ENCODE measurements around the gene EIF2B4. TPM values are rescaled to one million over a fixed set of nuclear protein-coding genes. Genes with fewer than 3 reads are reported as not detected.

EIF2B4 gene
- total RNA-seq, 1 experiment from 2014 or later: 32.9 TPM

- peak overlapping the region; percentile 100 for H2AFZ ChIP-seq
- H3K4me1 ChIP-seq (replicated peaks; ENCODE audit: insufficient read depth): peaks cover 27% of the 10 kb centered on the region
- peak overlapping the region; percentile 94 for H3K4me3 ChIP-seq
- H3K36me3 ChIP-seq (ENCODE audit: low read depth): peaks cover 33% of the 10 kb centered on the region
- no peaks in the 10 kb centered on the region for H3K27me3 ChIP-seq (ENCODE audit: insufficient read depth, low read depth)
- H3F3A ChIP-seq (ENCODE audit: insufficient read depth, low read depth): peaks cover 28% of the 10 kb centered on the region
- peak overlapping the region; percentile 17; the same call in 1 of the 2 replicates for H3K27ac ChIP-seq
- BruUV-seq (replicated peaks): TSS peak; percentile 46
- POLR2A ChIA-PET (ENCODE audit: unreplicated experiment): interaction anchor here (0.5 to 0.7 kb wide), 6 partner anchors 9 to 298 kb away, joined by 3 to 33 read pairs (median 3); partner anchors contain the start of genes GTF3C2 and OST4
- peak; percentile 56 to 63 for DNase-seq
- TF ChIP-seq, protein P1, sequence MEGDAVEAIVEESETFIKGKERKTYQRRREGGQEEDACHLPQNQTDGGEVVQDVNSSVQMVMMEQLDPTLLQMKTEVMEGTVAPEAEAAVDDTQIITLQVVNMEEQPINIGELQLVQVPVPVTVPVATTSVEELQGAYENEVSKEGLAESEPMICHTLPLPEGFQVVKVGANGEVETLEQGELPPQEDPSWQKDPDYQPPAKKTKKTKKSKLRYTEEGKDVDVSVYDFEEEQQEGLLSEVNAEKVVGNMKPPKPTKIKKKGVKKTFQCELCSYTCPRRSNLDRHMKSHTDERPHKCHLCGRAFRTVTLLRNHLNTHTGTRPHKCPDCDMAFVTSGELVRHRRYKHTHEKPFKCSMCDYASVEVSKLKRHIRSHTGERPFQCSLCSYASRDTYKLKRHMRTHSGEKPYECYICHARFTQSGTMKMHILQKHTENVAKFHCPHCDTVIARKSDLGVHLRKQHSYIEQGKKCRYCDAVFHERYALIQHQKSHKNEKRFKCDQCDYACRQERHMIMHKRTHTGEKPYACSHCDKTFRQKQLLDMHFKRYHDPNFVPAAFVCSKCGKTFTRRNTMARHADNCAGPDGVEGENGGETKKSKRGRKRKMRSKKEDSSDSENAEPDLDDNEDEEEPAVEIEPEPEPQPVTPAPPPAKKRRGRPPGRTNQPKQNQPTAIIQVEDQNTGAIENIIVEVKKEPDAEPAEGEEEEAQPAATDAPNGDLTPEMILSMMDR (conservative IDR thresholded peaks at IDR 0.05): no peak
- no peak for TF ChIP-seq EZH2 (IDR thresholded peaks at IDR 0.05; ENCODE audit: low read depth)
- intact Hi-C loops (cut with micrococcal nuclease; ENCODE audit: unreplicated experiment): loop anchor here (1.0 to 5.0 kb wide), 4 partner anchors 13 to 272 kb away; partner anchors contain the start of genes GTF3C2 and NRBP1
- H3K9me2 ChIP-seq (ENCODE audit: insufficient read depth): no peaks in the 10 kb centered on the region
- peak overlapping the region; percentile 94 for H3K4me2 ChIP-seq
- H3K79me2 ChIP-seq (ENCODE audit: low read depth): peaks cover 45% of the 10 kb centered on the region
- H4K20me1 ChIP-seq (ENCODE audit: insufficient read depth): peaks cover 5% of the 10 kb centered on the region
- no peaks in the 10 kb centered on the region for H3K9me3 ChIP-seq (ENCODE audit: insufficient read depth, low read depth)
- CTCF ChIA-PET: interaction anchor here (0.5 to 1.2 kb wide), 3 partner anchors 9 to 107 kb away, joined by 3 to 7 read pairs (median 5); partner anchors contain the start of gene GTF3C2
Measured at GRCh38 chr2:27369471-27370025, 590 bp downstream of the EIF2B4 start.

DNA sequence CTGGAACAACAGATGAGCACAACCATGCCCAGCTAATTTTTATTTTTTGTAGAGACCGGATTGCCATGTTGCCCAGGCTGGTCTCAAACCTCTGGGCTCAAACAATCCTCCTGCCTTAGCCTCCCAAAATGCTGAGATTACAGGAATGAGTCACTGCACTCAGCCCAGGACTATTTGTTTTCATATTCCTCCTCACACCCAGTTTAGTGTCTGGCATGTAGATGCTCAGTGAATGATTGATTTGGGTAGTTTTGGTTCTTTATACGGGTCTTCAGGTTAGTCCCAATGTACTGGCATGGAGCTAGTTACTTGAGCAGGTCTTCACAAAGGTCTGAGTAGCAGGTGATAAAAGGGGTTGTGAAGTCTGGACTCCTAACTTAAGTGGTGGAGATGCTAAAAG lies 6.2 kb downstream of the EIF2B4 start:
- no peaks in the 10 kb centered on the region for H4K20me1 ChIP-seq (ENCODE audit: insufficient read depth)
- H3K4me3 ChIP-seq: no peak overlapping the region
- H2AFZ ChIP-seq: no peak overlapping the region
- peaks cover 9% of the 10 kb centered on the region for H3K79me2 ChIP-seq (ENCODE audit: low read depth)
- H3F3A ChIP-seq (ENCODE audit: insufficient read depth, low read depth): peaks cover 43% of the 10 kb centered on the region
- CTCF ChIA-PET: no interaction called here
- H3K4me2 ChIP-seq: no peak overlapping the region
- BruUV-seq (replicated peaks): no TSS peak
- intact Hi-C loops (cut with micrococcal nuclease; ENCODE audit: unreplicated experiment): no loop called here
- TF ChIP-seq EZH2 (IDR thresholded peaks at IDR 0.05; ENCODE audit: low read depth): no peak
- no peak for DNase-seq
- H3K27me3 ChIP-seq (ENCODE audit: insufficient read depth, low read depth): no peaks in the 10 kb centered on the region
- no peaks in the 10 kb centered on the region for H3K9me3 ChIP-seq (ENCODE audit: insufficient read depth, low read depth)
- no peak overlapping the region for H3K27ac ChIP-seq
- H3K36me3 ChIP-seq (ENCODE audit: low read depth): peaks cover 33% of the 10 kb centered on the region
- no peaks in the 10 kb centered on the region for H3K9me2 ChIP-seq (ENCODE audit: insufficient read depth)
- H3K4me1 ChIP-seq (replicated peaks; ENCODE audit: insufficient read depth): peaks cover 3% of the 10 kb centered on the region; the same call in 1 of the 2 replicates
- POLR2A ChIA-PET (ENCODE audit: unreplicated experiment): interaction anchor here (0.6 kb wide), 1 partner anchor 35 kb away, joined by 4 read pairs; no protein-coding TSS in a partner anchor

- Histone ChIP-seq H2AFZ (no peak overlapping the region), H3K79me2 (ENCODE audit: low read depth) (peaks cover 8% of the 10 kb centered on the region), H3K36me3 (ENCODE audit: low read depth) (peaks cover 27% of the 10 kb centered on the region), H3K27ac (no peak overlapping the region), H3K4me2 (no peak overlapping the region), H3K4me3 (no peak overlapping the region), H3K9me3 (ENCODE audit: insufficient read depth, low read depth) (no peaks in the 10 kb centered on the region), H3K9me2 (ENCODE audit: insufficient read depth) (no peaks in the 10 kb centered on the region), H3F3A (ENCODE audit: insufficient read depth, low read depth) (peaks cover 46% of the 10 kb centered on the region), H3K4me1 (replicated peaks; ENCODE audit: insufficient read depth) (peaks cover 7% of the 10 kb centered on the region), H4K20me1 (ENCODE audit: insufficient read depth) (no peaks in the 10 kb centered on the region), H3K27me3 (ENCODE audit: insufficient read depth, low read depth) (no peaks in the 10 kb centered on the region)
- POLR2A ChIA-PET (ENCODE audit: unreplicated experiment): interaction anchor here (0.5 to 0.6 kb wide), 2 partner anchors 12 to 162 kb away, joined by 7 to 31 read pairs; no protein-coding TSS in a partner anchor
- intact Hi-C loops (cut with micrococcal nuclease; ENCODE audit: unreplicated experiment): no loop called here
- no peak for DNase-seq
- CTCF ChIA-PET: no interaction called here
- BruUV-seq (replicated peaks): no TSS peak
- TF ChIP-seq EZH2 (IDR thresholded peaks at IDR 0.05; ENCODE audit: low read depth): no peak
Measured at GRCh38 chr2:27362678-27363420, 7.3 kb downstream of the EIF2B4 start.

All from PC-9 (cell line).